Stimulated activated CD4-positive, alpha-beta T cell treated with anti-CD3 and anti-CD28 coated beads, Interleukin-4, amount 100 ng/mL, for 1 hour (primary cell): Measurements from ENCODE around the gene CDK5.

Experiments
- DNase-seq: peaks from one replicate; pipeline ENCODE4 v3.0.0-alpha.2; 2020

The CDK5 gene

DNA sequence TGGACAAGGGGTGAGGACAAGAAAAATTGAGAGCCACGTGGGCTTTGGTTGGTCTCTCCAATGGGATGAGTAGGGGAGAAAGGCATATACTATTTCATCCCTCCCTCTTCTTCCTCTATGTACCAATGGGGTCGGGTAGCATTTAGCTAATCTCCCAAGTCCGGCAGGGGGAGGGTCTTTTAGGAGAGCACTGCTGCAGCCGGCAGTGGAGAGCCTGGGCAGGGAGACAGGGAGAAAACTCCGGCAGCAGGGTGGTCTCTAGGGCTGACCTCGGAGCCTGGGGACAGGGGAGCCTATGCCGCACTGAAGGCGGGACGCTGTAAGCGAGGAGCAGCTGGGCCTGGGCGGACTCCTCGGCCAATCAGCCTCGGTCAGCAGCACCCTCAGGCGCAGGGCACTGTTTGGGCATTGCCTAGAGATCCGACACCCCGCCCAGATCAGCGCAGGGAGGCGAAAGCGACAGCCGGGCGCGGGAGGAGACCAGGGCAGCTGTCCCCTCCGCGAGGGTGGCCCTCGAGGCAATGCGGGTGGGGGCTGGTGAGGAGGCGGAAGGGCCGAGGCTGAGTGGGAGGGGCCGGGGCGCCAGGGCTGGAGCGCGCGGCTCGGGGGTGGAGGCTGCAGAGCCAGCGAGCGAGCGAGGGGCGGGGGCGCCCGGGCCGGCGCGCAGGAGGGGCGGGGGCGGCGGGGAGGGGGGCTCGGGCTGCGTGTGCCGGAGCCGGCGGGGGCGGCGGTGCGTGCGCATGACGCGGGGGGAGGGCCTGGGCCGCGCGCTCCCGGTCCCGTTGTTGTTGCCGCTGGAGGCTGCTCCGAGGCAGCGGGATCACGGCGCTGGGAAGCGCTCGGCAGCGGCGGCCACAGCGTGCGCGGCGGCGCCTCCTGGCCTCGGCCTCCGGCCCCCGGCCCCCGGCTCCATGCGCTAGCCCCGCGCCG is 28.3 kb upstream of the CDK5 start, which contains the start of gene AGAP3:
AGAP3 (plus strand) TSS at position 785 of the 930 bp plus-strand sequence. CDS start 267 bp downstream, outside the sequence.
- peak; percentile 67 for DNase-seq

DNA sequence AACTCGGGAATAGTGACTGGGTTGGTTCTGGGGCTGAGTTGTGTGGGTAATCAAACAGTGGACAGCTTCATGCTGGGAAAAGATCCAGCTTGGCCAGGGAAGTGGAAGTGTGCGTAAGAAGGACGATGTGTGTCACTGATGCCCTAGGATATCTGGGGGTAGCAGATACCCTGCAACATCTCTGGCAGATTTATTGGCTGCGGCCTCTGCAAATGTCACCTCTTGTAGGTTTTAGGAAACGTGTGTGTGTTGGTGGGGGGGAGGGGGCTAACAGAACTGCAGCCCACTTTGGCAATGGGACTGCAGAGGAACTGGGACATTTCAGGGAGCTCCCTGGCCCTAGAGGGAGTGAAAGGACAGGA is 27.6 kb upstream of the CDK5 start:
- no peak for DNase-seq

DNA sequence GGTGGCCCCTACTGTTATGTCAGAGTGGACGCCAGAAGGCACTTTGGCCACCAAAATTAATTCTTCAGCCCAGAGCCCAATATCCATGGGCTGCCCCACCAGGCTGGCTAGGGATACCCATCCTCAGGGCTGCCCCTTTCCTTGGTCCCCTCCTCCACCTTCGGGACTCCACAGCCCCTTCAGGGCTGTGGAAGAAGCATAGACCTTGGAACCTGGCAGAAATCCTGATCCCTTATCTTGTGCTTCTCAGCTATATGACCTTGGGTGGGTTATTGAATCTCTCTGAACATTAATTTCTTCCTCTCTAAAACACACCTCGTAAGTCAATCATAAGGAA is 26.1 kb upstream of the CDK5 start:
- DNase-seq, result no peak

DNA sequence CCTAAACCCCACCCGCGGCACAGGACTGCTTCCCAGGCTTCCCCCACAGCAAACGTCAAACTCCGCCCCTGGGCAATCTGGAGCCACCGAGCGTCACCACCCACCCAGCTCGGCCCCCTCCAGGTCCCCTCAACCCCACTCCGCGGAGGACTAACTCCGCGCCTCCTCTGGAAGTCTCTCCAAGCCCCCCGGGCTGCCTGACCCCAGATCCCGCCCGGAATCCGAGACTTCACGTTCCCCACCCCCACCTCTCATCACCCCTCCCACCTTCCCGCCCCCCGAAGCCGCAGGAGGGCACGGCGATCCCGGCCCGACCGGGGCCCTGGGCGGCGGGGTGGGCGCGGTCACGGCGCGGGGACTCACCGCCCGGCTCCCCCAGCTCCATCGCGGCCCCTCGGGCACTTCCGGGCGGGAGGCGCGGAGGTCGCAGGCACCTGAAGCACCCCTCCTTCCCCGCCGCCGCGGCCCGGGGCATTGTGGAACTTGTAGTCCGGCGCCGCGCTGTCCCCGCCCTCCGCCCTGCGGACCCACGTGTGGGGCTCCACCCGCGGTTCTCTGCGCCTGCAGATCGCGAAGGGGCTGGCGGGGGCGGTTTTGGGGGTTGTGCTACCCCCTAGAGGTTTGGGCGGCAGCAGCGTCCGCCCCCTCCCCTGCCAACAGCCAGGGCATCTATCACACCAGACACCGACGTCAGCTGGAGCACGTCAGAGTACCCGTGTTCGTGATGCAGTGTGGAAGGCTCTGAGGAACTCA is 25.6 kb upstream of the CDK5 start, which contains the start of gene TMUB1:
TMUB1 (minus strand) TSS at position 423 of the 753 bp plus-strand sequence. CDS start 930 bp downstream, outside the sequence.
- peak; percentile 84 for DNase-seq

DNA sequence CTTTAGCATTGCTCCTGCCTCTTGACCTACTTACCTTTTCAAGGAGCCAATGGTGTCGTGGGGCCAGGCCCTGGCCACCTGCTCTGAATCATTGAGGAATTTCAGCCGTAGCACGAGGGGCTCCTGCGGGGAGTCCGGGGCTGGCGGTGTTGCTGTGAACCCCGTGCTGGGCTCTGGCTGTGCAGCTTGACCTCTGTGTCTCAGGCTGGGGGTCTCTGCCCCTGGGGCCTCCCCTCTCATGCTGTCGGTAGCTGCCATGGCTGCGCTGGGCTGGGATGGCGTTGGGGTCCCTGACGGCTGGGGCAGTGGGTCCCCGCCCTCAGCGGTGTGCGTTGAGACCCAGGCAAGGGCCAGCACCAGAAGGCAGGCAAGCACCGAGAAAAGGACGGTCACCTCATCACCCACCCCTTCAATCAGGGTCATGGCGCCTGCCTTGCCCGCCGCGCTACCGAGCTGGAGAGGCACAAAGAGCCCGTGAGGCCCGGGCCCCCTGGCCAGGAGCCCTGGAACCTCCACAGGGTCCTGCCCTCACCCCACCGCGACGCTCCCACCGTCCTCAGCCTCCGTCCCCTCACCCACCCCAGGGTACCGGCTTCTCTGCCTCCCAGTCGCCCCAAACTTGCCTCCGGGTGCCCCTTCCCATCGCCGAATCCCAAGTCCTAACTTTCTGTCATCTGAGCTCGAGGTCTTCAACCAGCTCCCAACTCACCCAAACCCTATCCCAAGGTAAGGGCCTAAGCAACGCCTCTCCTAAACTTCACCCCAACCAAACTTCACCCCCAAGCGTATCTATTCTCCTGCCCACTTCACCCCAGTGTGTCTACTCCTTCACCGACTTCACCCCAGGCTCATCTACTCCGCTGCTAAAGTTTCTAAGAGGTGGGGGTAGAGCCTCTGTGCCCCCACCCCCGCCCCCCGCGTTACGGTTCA is 24.7 kb upstream of the CDK5 start:
- no peak for DNase-seq

DNA sequence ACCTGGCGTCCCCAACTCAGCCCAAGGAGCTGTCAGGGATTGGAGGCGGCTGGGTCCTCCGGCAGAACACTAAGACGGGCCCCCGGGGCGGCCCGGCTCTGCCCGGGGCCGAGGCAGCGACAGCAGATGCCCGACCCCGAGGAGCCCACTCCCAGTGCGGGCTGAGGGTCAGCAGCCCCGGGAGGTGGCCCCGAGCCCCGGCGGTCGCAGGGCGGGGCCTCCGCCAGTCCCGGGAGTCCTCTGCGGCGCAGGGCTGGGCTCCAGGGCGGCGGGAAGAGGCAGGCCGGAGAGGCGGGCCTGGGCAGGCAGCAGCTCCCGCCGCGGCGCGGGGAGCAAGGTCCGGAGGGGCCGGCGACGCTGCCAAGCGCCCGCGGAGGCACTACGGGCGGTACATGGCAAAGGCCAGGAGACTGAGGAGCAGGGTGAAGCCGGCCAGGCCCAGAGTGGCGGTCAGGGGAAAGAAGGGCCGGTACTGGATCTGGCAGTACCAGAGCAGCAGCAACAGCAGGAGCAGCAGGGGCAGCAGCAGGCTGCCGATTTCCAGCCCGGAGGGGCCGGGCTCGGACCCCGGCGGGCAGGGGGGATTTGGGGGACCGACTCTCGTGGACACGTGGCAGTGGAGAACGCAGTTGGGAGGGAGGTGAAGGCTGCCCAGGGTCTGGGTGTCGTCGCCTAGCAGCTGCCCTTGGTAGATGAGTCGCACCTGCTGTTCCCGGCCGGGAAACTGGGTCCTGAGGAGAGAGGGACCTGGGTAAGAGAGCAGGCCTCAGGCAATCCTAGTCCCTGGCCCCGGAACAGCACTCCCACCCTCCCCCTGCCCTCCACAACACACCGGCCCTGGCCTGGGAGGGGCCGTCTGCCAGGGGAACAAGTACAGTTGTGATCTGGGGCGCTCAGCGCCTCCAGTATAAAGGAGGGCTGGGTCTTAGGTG is 23.7 kb upstream of the CDK5 start:
- no peak for DNase-seq

DNA sequence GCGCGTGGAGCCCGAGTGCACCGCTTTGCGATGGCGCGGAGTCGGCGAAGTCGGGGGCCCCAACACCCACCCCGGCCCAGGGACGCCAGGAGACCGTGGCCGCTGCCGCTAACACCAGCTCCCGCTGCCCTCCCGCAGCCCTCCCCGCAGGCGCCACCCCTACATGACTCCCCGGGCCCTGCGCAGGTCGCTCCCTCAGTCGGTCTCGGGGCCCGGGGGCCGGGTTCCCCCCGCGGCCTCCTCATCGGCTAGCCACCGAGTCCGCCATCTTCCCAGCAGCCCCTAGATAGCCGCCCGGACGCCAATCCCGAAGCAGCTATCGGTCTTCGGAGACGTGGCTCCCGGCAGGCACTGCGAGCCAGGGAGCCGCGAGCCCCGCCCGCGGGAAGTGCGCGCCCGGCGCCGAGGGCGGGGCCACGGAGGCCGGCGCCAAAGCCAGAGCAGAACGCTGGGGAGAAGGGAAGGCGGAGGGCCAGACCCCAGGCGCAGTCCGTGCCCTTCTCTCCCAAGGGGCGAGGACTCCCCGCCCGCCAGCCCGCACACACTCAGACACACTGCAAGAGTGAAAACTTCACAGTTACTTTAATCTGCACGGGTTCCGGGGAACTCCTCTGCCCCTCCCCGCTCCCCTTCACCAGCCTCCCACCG is 22.9 kb upstream of the CDK5 start, which contains the start of gene FASTK:
FASTK (minus strand) TSS at position 288 of the 648 bp plus-strand sequence; CDS start at position 245, 43 bp downstream.
- peak; percentile 88 for DNase-seq

DNA sequence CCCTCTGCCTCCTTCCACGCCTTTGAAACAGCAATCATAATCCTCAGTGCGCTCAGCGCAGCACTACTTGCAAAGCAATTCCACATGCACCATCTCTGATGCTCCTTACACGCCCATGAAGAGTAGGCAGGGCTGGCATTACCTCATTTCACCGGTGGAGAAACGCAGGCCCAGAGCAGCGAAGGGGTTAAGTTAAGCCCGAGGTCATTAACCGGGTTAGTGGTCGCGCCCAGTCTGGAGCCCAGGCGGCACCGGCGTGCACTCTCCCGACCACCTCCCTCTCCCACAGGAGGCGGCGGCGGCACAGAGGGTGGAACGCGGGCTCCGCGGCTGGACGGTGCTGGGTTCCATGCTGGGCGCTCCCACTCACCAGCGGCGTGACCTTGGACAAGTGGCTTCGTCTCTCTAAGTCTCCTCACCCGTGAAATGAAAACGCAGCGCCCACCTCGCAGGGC is 22.4 kb upstream of the CDK5 start:
- no peak for DNase-seq

DNA sequence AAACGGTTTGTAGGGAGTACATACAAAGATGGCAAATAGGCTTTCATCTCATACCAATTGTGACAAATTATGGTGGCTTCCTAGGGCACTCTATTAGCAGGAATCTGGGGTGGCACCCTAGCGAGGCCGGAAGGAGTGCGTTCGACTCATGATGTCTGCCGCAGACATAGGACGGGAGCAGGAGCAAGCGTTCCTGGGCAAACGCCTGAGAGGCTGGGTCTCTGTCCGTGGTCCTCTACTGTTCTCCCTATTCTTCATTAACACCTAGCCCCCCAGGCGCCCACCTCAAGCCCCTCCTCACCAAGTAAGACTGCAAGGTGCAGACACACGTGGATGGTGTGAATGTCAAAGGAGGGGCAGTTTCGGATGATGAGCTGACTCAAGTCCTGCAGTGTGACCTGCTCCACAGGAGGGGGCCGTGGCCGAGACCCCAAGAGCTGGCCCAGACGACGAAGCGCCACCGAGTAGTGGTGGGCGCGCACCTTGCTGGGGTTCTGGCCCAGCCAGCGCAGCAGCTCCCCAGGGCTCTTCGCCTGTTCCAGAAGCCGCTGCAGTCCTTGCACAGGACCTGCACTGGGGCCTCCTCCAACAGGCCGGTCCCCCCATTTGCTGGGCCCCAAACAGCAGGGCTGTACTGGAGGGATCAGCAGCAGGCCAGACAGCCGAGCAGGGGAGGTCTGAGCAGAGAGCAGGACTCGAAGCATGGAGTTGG is 21.7 kb upstream of the CDK5 start:
- DNase-seq, result no peak

DNA sequence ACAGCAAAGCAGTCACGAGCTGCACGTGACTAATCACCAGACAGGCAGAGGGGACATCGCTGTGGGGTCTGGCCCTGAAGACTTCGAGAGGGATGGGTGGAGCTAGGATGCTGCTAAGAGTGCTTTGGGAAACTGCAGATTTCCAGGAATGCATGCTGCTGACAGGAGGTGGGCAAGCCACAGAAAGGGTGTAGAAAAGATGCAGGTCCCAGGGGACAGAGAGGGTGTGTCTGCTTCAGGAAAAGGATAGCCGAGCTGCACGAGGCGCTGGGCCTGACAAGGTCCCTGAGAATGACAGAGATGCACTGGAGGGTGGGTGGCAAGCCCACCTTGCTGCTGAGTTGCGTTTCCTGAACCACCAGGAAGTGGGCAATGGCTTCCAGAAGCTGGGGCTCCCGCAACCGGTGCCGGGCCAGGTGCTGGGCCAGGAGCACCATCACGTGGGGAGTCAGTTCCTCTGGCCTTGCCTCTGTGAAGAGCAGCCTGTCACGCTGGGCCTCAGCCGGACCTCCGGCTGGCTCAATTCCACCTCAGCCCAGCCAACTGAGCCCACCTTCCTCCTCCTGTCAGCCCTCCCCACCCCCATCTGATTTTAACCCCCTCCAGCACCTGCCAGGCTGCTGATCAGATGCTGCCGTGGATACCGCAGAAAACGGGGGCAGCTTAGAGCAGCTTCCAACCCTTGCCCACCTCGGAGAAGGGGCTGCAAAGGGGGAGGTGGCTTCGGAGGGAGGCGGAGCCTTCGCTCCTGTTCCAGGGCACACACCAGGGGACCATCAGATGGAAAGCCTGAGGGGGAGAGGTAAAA is 20.7 kb upstream of the CDK5 start:
- DNase-seq, result no peak

DNA sequence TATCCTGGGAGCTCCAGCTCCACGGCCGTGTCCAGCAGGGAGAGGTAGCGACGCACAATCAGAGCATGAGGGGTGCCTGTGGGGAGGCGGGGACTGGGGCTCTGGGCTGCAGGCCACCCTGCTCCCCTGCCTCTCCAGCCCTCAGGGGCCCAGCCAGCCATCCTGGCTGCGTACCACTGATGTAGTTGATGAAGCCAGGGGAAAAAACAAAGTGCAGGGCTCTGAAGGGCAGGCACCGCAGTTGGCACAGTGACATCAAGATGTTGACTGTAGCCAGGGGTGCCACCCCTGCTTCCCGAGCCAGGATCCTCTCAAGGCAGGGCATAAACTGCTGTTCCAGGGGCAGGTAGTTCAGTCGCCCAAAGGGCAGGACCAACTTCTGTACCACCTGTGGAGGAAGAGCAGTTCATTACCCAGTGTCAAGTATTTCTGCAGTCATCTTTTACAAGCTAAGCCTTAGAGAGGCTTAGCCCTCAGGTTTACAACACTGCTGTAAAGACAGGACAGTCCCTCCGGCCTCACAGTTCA is 20.1 kb upstream of the CDK5 start:
- no peak for DNase-seq

DNA sequence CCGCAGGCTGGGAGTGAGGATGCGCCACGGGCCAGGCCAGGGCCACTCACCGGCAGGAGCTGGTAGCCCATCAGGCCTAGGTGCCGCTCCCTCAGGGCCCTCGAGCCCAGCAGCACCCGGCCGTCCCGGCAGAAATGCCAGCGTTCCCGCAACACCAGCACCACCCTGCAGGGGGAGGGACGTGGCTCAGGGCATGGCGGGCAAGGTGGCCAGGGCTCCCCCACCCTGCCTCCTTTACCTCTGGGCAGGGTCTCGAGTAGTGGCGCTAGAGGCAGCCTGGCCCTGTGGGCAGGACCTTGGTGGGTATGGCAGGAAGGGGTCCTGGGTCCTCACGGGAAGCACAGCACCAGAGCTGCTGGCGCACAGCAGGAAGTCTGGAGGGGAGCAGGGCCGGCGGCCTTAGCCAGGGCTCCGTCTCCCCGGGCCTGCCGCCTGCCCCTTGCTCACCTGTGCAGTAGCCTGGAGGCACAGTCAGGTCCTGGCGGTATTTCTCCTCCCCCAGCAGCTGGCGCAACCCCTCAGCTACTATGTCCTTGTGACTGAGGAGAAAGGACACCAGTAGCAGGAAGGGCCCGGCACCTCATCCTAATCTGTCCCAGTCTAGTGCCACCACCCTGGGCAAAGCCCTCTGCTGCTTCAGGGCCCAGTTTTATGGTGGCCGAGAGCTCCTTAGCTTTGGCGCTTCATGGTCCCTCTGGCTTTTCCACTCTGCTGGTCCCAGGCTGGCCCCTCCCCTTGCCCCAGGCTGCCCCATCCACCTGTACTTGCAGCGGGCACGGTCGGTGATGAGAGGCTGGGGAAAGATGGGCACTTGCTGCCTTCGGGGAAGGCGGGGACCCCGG is 19.4 kb upstream of the CDK5 start:
- DNase-seq, result no peak

DNA sequence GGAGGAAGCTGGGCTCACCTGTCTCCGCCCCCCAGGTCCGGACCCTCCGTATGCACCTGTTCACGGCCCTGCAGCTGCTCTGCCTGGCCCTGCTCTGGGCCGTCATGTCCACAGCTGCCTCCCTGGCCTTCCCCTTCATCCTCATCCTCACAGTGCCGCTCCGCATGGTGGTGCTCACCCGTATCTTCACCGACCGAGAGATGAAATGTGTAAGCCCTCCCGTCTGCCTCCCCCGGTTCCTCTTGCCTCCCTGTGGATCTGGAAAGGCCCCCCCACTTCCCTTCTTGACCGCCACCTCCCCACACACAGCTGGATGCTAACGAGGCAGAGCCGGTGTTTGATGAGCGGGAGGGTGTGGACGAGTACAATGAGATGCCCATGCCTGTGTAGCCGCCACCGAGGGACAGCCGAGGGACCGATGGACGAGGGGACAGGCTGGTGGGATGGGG is 18.3 kb upstream of the CDK5 start:
- no peak for DNase-seq

DNA sequence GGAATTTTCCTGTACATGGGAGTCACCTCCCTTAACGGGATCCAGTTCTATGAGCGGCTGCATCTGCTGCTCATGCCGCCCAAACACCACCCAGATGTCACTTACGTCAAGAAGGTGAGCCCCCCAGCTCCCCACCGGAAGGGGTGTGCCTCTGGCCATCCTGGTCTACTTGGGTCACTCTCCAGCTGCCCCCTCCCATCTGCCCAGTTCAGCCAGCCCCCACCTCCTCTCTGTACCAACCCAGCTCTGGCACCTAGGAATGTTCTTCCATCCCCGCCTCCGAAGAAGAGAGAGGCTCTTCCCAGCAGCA is 17.9 kb upstream of the CDK5 start:
- DNase-seq, result no peak

DNA sequence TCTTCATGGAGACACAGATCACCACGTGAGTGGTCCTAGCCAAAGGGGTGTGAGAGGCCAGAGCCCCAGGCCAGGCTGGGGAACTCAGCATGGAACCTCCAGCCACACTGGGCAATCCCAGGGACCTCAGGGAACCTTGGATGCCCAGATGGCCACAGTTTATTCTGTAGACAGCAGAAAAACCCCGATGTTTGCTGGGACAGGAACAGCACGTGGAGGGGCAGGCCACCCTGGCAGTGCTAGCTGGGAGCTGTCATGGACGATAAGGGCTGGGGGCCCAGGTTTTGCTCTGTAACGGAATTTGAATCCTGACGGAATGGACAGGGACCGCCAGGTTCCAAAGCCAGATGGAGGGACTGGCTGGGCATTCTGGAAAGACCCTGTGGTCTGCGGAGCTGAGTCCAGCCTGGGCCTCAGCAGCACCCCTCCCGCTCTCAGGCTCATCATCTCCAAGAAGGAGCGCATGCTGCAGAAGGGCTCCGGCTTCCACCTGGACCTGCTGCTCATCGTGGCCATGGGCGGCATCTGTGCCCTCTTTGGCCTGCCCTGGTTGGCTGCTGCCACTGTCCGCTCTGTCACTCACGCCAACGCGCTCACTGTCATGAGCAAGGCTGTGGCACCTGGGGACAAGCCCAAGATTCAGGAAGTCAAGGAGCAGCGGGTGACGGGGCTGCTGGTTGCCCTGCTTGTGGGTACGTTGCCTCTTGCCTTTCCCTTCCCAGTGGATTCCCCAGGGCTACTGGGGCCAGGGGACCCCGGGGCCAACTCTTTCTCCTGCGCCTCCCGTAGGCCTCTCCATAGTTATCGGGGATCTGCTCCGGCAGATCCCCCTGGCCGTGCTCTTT is 17.3 kb upstream of the CDK5 start:
- no peak for DNase-seq

DNA sequence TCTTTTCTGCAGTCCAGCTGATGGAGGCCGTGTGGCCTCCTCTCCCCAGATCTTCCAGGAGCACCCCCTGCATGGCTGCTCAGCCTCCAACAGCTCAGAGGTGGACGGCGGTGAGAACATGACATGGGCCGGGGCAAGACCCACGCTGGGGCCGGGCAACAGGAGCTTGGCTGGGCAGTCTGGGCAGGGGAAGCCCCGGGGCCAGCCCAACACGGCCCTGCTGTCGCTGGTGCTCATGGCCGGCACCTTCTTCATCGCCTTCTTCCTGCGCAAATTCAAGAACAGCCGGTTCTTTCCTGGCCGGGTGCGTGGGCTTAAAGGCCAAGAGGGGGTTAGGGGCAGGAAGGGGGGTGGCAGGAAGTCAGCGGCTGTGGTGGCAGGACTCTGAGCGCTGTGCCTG is 16.3 kb upstream of the CDK5 start:
- no peak for DNase-seq
